Thyroid gland (tissue), 4 donors: ENCODE data around the gene HES7.

Experiments
- CTCF ChIP-seq, 6 experiments: fragments of 200-600 bp in 3 of 6; fragments of 450-650 bp in 3 of 6; sonication (generic) in 3 of 6; IDR thresholded peaks; one replicate each; pipeline ENCODE4 v1.5.1; 2016 to 2019; ENCODE audit warnings: antibody characterized with exemption in 6 of 6, mild to moderate bottlenecking in 2 of 6, inconsistent platforms in 1 of 6, moderate library complexity in 1 of 6
- POLR2A ChIP-seq, 2 donors: fragments of 450-650 bp; IDR thresholded peaks; one replicate each; pipeline ENCODE4 v1.6.1; 2017; ENCODE audit warnings: antibody characterized with exemption in 2 of 2, mild to moderate bottlenecking in 2 of 2, moderate library complexity in 1 of 2

- TF ChIP-seq CTCF (IDR thresholded peaks at IDR 0.05) (no peak), POLR2A (IDR thresholded peaks at IDR 0.05) (no peak)
These were observed 35.7 kb upstream of the HES7 start for GRCh38 chr17:8159459-8160223.
